Endothelial cell of umbilical vein (primary cell): ENCODE data around the gene CCZ1.
"Not testable (repeated sequence)": the region's sequence is repeated elsewhere in the genome, so short reads cannot be mapped to it uniquely, and the experiment has no call there.

Experiments used
- EZH2 ChIP-seq: IDR thresholded peaks from 2 replicates; pipeline ENCODE4 v1.6.1; 2012; ENCODE audit warnings: borderline replicate concordance, low read depth, mild to moderate bottlenecking, moderate library complexity, low read length, inconsistent platforms; ENCODE audit not compliant: severe bottlenecking
- POLR2AphosphoS5 ChIP-seq: IDR thresholded peaks from 2 replicates; pipeline ENCODE4 v1.6.1; 2012; ENCODE audit warnings: low read depth, mild to moderate bottlenecking, control low read depth, low read length, moderate library complexity; ENCODE audit not compliant: insufficient read depth
- TF ChIP-seq, protein P1 (sequence below), 2 donors: IDR thresholded peaks; 1 replicate in 1 of 2; 2 replicates in 1 of 2; pipeline ENCODE4 v1.5.1; 2011; ENCODE audit warnings: low read length in 2 of 2, mild to moderate bottlenecking in 2 of 2, moderate library complexity in 2 of 2, control low read depth in 1 of 2, inconsistent platforms in 1 of 2, low read depth in 1 of 2; ENCODE audit not compliant: insufficient read depth in 1 of 2; ENCODE audit errors: extremely low read depth in 1 of 2

DNA sequence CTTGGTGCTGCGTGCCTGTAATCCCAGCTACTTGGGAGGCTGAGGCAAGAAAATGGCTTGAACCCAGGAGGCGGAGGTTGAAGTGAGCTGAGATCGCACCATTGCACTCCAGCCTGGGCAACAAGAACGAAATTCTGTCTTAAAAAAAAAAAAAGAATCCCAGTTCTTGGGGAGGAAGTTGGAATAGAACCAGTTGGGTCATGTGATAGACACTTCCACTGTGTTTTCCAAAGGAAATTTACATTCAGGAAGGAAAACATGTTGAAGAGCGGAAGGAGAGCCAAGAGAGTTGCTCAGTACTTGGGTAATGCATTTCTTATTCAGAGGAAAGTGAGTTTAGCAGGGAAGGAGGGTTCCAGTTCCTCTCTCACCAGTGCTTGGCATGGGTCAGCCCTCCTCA, 37.3 kb upstream of the CCZ1 start:
- not testable (repeated sequence) for TF ChIP-seq EZH2, POLR2AphosphoS5
- TF ChIP-seq, protein P1, sequence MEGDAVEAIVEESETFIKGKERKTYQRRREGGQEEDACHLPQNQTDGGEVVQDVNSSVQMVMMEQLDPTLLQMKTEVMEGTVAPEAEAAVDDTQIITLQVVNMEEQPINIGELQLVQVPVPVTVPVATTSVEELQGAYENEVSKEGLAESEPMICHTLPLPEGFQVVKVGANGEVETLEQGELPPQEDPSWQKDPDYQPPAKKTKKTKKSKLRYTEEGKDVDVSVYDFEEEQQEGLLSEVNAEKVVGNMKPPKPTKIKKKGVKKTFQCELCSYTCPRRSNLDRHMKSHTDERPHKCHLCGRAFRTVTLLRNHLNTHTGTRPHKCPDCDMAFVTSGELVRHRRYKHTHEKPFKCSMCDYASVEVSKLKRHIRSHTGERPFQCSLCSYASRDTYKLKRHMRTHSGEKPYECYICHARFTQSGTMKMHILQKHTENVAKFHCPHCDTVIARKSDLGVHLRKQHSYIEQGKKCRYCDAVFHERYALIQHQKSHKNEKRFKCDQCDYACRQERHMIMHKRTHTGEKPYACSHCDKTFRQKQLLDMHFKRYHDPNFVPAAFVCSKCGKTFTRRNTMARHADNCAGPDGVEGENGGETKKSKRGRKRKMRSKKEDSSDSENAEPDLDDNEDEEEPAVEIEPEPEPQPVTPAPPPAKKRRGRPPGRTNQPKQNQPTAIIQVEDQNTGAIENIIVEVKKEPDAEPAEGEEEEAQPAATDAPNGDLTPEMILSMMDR (IDR thresholded peaks at IDR 0.05; ENCODE audit: extremely low read depth in 1 of 2, insufficient read depth in 1 of 2, low read depth in 1 of 2, low read length in 2 of 2): not testable (repeated sequence)
